GM21737 (cell line): ENCODE results near the gene H1-8.
"Not testable (repeated sequence)": the region's sequence is repeated elsewhere in the genome, so short reads cannot be mapped to it uniquely, and the experiment has no call there.

ENCODE experiments used
- ATAC-seq: cut with Tn5 transposase; IDR thresholded peaks from one replicate; pipeline ENCODE4 v1.9.1; 2021; ENCODE audit warnings: mild to moderate bottlenecking, moderate library complexity; ENCODE audit not compliant: unreplicated experiment

H1-8 gene, protein sequence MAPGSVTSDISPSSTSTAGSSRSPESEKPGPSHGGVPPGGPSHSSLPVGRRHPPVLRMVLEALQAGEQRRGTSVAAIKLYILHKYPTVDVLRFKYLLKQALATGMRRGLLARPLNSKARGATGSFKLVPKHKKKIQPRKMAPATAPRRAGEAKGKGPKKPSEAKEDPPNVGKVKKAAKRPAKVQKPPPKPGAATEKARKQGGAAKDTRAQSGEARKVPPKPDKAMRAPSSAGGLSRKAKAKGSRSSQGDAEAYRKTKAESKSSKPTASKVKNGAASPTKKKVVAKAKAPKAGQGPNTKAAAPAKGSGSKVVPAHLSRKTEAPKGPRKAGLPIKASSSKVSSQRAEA

GRCh38 chr3:129543156-129543790, at the start of gene H1-8:
Gene H1-8 (plus strand): TSS chr3:129543175. CDS start chr3:129543219, 44 bp downstream.
- ATAC-seq = no peak

DNA sequence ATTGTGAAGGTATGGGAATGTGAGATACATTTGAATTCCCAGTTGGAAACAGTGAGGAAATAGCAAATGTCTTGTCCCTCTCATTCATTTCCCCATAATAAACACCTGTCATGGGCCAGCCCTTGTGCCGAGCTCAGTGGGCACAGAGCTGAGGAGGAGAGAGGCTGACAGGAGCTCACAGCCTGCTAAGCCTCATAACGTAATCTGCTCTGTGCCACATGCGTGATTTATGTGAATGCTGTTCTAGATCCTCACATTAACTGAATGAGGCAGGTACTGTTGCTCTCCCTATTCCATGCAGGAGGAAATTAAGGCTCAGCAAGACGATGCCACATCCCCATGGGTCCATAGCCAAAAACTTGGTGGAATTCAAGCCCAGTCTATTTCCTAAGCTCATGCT, 49.8 kb upstream of the H1-8 start:
- ATAC-seq = no peak

GRCh38 chr3:129494499-129494898, 48.5 kb upstream of the H1-8 start:
- ATAC-seq = not testable (repeated sequence)

DNA sequence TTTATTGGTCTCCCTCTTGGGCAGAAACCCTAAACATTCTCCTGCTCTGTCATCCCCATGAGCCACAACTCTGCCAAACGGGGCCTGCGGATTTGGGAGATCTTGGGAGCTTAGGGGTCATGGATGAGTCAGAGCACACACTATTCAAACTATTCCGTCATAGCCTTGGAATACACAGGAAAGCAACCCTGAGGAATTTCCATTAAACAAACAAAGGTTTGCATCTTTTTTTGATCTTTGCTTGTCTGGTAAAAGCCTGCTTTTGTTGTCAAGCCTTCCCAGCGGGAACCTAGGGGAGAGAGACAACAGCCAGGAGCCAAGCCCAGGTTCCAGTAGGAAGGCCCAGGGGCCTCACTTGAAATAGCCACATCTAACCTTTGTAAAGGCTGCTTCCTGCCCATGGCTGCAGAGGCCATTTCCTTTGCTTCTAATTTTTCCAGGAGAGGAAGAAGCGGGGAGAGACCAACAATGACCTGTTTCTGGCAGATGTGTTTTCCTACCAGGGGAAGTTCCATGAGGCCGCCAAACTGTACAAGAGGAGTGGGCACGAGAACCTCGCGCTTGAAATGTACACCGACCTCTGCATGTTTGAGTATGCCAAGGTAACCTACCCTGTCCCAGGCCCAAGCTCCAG, 47.9 kb upstream of the H1-8 start:
- ATAC-seq = not testable (repeated sequence)

DNA sequence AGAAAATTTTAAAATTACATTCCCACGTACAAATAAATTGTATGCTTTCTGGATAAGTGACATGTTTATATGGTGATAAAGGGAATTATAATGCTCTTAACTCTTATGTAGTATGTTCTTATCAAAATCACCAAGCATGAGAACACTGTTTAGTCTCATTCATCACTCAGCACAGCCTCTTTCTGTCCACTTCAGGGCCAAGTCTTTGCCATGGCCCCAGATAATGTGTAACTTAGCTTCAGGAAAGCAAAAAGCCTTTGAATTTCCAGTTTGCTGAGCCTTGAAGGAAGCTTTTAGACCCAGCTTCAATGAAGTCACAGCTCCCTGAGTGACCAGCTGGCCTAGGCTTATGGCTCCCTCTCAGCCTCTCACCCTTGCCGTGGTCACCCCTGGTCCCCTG, 45.1 kb upstream of the H1-8 start:
- not testable (repeated sequence) for ATAC-seq

GRCh38 chr3:129498603-129499488, 44.1 kb upstream of the H1-8 start:
- ATAC-seq = not testable (repeated sequence)

DNA sequence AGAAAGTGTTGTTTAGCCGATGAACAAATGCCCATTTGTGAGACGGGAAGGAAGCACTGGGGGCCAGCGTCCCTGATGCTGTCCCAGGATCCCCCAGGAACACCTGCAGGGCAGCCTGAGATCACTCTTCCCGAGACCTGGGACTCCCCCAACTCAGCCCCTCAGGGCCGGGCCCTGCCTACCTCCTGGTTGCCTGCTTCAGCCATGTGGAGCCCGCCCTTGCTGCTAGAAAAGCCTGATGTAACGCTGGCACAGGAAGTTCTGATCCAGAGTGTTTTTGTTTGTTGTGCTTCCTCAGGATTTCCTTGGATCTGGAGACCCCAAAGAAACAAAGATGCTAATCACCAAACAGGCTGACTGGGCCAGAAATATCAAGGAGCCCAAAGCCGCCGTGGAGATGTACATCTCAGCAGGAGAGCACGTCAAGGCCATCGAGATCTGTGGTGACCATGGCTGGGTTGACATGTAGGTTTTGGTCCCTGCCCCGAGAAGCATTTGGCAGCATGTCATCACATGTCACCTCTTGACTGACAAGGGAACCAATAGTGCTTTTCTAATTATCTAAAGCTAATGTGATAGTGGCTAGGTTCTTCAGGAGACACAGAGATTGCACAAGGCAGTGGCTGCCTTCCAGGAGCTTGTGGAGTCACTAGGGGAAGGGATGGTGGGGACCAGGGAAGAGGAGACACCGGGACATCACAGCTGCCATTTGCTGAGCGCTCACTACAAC, 43.2 kb upstream of the H1-8 start:
- ATAC-seq = not testable (repeated sequence)

DNA sequence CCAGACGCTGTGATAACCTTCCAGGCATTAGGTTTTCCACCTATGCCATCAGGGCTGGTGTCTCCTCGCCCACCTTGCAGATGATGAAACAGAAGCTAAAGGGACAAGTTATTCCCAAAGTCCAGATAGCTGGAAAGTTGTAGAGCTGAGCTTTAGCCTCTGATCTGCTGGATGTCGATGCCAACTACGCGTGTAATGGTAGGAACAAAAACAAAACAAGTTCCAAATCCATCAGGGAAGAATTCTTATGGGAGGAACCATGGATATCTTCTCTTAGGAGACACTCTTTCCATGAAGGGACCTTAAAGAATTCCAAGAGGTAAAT, 42.7 kb upstream of the H1-8 start:
- no peak for ATAC-seq

DNA sequence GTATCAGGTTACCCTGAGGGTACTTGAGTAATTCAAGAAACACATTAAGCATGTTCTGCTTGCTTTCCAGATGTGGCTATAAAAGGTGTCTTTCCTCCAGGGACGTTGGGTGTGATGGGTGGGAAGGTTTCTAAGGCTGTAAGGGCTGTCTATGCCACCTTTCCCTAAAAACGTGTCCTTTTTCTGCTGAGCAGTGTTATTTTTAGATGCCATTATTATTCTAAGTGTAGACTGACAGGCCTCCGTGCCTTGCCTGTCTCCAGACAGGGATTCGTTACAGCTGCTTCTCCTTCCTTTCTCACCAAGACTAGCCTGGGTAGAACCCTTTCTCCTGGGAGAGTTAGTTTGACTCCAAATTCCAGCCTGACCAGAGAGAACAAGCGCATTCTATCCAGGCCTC, 41.3 kb upstream of the H1-8 start:
- ATAC-seq = no peak

GRCh38 chr3:129502641-129503408, 40.1 kb upstream of the H1-8 start:
- ATAC-seq = no peak

GRCh38 chr3:129503471-129504291, 39.3 kb upstream of the H1-8 start:
- ATAC-seq = no peak

DNA sequence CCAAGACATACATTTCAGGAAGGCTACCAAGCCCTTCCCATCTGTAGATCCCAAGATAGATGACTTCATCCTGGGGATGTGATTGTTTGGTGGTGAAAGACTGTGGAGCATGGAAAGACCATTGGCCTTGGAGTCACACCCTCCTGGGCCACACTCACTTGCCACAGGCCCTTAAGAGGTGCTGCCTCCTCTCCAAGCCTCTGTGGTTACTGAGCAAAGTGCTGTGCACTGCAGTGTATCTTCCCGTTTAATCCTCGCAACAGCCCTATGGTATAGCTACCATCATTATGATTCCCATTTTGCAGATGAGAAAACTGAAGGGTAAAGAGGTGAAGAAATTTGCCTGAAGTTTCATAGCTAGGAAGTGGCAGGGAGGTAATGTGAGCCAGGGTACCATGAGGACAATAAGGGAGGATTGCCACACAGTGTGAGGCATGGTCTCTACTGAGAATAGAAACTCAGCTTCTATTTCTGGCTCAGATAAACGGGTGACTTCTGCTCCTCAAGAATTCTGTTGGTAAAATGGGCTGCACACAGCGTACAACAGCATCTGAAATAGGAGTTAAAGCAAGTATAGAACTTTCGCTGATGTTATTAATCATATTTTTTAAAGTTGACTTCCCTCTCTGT, 38.4 kb upstream of the H1-8 start:
- no peak for ATAC-seq

DNA sequence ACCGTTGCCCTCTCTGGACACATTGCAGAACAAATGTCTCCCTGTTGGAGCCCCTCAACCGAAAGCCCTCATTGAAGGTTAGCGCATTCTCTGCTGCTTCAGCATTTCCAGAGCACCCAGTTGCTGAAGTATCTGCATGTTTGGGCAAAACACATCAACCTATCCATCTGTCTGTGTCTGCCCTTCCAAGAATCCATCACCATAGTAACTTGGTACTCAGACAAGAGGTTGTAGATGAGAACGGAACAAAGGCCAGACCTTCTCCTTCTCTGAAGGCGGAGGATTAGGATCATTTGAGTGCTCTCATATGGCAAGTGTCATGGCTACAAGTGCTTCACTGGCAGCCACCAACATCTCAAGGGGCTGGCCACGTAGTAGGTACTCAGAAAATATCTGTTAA, 37.6 kb upstream of the H1-8 start:
- no peak for ATAC-seq

DNA sequence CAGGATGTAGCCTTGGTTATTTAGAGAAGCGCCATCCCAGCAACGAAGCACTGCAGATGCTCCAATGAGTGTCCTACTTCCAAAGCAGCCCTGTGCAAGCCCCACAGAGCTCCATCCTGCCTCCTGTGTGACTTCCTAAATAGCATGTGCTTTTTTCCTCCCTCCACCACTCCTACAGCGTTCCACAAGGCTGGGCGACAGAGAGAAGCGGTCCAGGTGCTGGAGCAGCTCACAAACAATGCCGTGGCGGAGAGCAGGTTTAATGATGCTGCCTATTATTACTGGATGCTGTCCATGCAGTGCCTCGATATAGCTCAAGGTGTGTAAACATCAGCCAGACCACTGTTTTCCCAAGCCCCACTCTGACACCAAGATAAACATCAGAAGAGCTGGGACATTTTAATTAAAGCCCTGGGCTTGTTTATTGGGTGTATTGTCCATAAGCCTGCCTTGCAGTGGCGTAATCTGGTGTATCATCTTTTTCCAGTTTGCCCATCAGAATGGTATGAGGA, 36.7 kb upstream of the H1-8 start:
- ATAC-seq = no peak

DNA sequence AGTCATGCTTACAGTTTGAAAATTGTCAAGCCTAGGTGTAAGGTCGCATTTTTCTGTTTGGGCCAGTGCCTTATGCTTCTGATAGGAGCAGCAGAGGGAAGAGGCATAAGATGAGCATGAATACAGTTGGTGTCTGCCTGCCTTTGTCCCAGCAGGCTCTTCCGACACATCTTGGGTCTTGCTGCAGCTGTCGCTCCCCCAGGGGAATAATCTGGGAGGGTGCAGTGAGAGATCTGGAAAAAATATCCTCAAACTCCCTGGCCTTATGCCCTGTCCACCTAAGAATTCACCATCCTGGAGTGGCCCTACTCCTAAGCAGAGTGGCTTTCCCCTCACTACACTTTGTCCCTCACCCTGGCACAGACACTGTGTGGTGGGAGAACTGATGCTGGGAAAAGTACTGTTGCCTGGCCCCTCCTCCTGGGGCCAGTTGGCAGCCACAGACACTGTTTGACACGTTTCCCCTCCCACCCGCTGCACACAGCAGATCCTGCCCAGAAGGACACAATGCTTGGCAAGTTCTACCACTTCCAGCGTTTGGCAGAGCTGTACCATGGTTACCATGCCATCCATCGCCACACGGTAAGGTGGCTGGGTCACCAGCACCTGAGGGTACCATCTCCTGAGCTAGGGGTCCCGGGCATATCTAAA, 35.7 kb upstream of the H1-8 start:
- no peak for ATAC-seq

GRCh38 chr3:129512595-129512994, 30.4 kb upstream of the H1-8 start:
- no peak for ATAC-seq

GRCh38 chr3:129513705-129514104, 29.3 kb upstream of the H1-8 start:
- no peak for ATAC-seq

DNA sequence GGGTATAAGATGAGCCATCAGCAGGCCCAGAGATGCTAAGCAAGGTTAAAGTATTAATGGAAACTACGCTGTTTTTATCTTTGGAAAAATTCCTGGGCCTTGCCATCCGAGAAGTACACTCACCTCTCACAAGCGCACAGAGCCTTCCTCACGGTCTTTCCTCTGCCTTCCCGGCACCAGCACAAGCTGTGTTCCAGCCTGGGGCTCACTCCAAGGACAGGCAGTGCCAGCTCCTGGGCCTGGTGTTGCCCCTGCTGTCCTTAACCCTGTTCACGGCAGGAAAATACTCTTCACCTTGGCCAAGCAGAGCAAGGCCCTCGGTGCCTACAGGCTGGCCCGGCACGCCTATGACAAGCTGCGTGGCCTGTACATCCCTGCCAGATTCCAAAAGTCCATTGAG, 28.9 kb upstream of the H1-8 start:
- no peak for ATAC-seq
